HL-60 (cell line): Measurements from ENCODE around the gene SPATA31D1.

Experiments used
- DNase-seq, 2 experiments: peaks; one replicate each; pipeline ENCODE4 v3.0.0-alpha.2; 2010 to 2020; ENCODE audit warnings: low read depth in 1 of 2, low spot score in 1 of 2
- H3K27ac ChIP-seq: fragments of 250-450 bp; sonication (Bioruptor Pico); replicated peaks from 2 replicates; pipeline ENCODE4 v1.5.1; 2020; ENCODE audit warnings: mild to moderate bottlenecking, moderate library complexity
- H3K27me3 ChIP-seq: fragments of 250-450 bp; sonication (Bioruptor Pico); 2 replicates; pipeline ENCODE4 v1.5.1; 2021; ENCODE audit warnings: mild to moderate bottlenecking, moderate library complexity; ENCODE audit not compliant: insufficient read depth, poor library complexity, severe bottlenecking
- H3K4me3 ChIP-seq: replicated peaks from 2 replicates; pipeline ENCODE4 v1.5.1; 2011; ENCODE audit warnings: mild to moderate bottlenecking, control low read depth, low read length; ENCODE audit not compliant: insufficient read depth
- CTCF ChIP-seq: IDR thresholded peaks from one replicate; pipeline ENCODE4 v1.5.1; 2011; ENCODE audit warnings: low read length, control low read depth, inconsistent platforms; ENCODE audit not compliant: insufficient read depth
- GABPA ChIP-seq: IDR thresholded peaks from 2 replicates; pipeline ENCODE4 v1.6.1; 2012; ENCODE audit warnings: low read depth
- POLR2AphosphoS5 ChIP-seq: IDR thresholded peaks from 2 replicates; pipeline ENCODE4 v1.6.1; 2012; ENCODE audit warnings: low read depth
- REST ChIP-seq: IDR thresholded peaks from 2 replicates; pipeline ENCODE4 v1.6.1; 2012; ENCODE audit warnings: low read depth; ENCODE audit not compliant: insufficient replicate concordance
- SPI1 ChIP-seq: IDR thresholded peaks from 2 replicates; pipeline ENCODE4 v1.6.1; 2012; ENCODE audit warnings: low read depth, mild to moderate bottlenecking, borderline replicate concordance

SPATA31D1 gene

GRCh38 chr9:81974764-81975163, 13.8 kb upstream of the SPATA31D1 start:
- H3K27ac ChIP-seq: no peak overlapping the region

GRCh38 chr9:81976351-81976750, 12.2 kb upstream of the SPATA31D1 start:
- H3K4me3 ChIP-seq: no peak overlapping the region
- no peak overlapping the region for H3K27ac ChIP-seq
- TF ChIP-seq GABPA (no peak), REST (no peak), CTCF (no peak), POLR2AphosphoS5 (no peak), SPI1 (no peak)
- no peak for DNase-seq
- H3K27me3 ChIP-seq: no peaks in the 10 kb centered on the region

More at GRCh38 chr9:81974764-81975163, 13.8 kb upstream of the SPATA31D1 start:
- H3K27me3 ChIP-seq: no peaks in the 10 kb centered on the region
- H3K4me3 ChIP-seq: no peak overlapping the region
- DNase-seq: no peak
- no peak for TF ChIP-seq CTCF
- no peak for TF ChIP-seq REST
- no peak for TF ChIP-seq GABPA

- Histone ChIP-seq H3K4me3 (no peak overlapping the region), H3K27me3 (no peaks in the 10 kb centered on the region), H3K27ac (no peak overlapping the region)
- TF ChIP-seq GABPA: no peak
- TF ChIP-seq POLR2AphosphoS5: no peak
- no peak for TF ChIP-seq REST
- TF ChIP-seq CTCF: no peak
- TF ChIP-seq SPI1: no peak
- no peak for DNase-seq
Measured at GRCh38 chr9:81979196-81979595, 9.4 kb upstream of the SPATA31D1 start.
